SK-N-SH (cell line): ENCODE data around the gene MANF. TPM values are rescaled to one million over a fixed set of nuclear protein-coding genes. Genes with fewer than 3 reads are reported as not detected.

ENCODE experiments used
- CTCF ChIA-PET: fragments of 300-600, 350-600 bp; formaldehyde crosslinking; extraction: SDS; loops from one replicate; lab custom pipeline; 2021; lab: Yijun Ruan, JAX
- POLR2A ChIA-PET: fragments of 350-600 bp; sonication (Branson Sonifier 250); formaldehyde crosslinking; extraction: SDS; loops from one replicate; lab custom pipeline; 2020; ENCODE audit warnings: antibody characterized with exemption, inconsistent platforms; lab: Yijun Ruan, JAX
- DNase-seq: peaks from one replicate; pipeline ENCODE4 v3.0.0; 2012
- H2AFZ ChIP-seq: fragments of 200-600 bp; sonication (generic); 2 replicates; pipeline ENCODE4 v1.8.1; 2016; ENCODE audit warnings: antibody characterized with exemption, mild to moderate bottlenecking, low read depth
- H3F3A ChIP-seq: fragments of 200-600 bp; sonication (generic); replicated peaks from 2 replicates; pipeline ENCODE3; 2016; ENCODE audit warnings: antibody characterized with exemption, mild to moderate bottlenecking; ENCODE audit not compliant: insufficient read depth
- H3K27ac ChIP-seq, 2 experiments: fragments of 200-500 bp in 1 of 2; fragments of 200-600 bp in 1 of 2; sonication (Bioruptor generic) in 1 of 2; sonication (generic), shearing (Covaris generic) in 1 of 2; 2 replicates each; pipeline versions ENCODE4 v1.5.1 to v1.6.1; 2014 to 2016; ENCODE audit warnings: low read depth in 2 of 2, inconsistent platforms in 1 of 2, low read length in 1 of 2, mild to moderate bottlenecking in 1 of 2, mixed read lengths in 1 of 2
- H3K27me3 ChIP-seq: fragments of 200-600 bp; sonication (generic), shearing (Covaris generic); 2 replicates; pipeline ENCODE4 v1.6.1; 2016; ENCODE audit warnings: mixed run types; ENCODE audit not compliant: insufficient read depth
- H3K36me3 ChIP-seq, 2 experiments: fragments of 200-500 bp in 1 of 2; fragments of 200-600 bp in 1 of 2; sonication (Bioruptor generic) in 1 of 2; sonication (generic) in 1 of 2; replicated peaks in 1 of 2; 2 replicates each; pipeline versions ENCODE3 to v1.5.1; 2014 to 2016; ENCODE audit warnings: low read length in 1 of 2, mild to moderate bottlenecking in 1 of 2; ENCODE audit not compliant: insufficient read depth in 2 of 2, control insufficient read depth in 1 of 2
- H3K4me1 ChIP-seq, 2 experiments: fragments of 200-500 bp in 1 of 2; fragments of 200-600 bp in 1 of 2; sonication (Bioruptor generic) in 1 of 2; sonication (generic), shearing (Covaris generic) in 1 of 2; 2 replicates each; pipeline versions ENCODE4 v1.5.1 to v1.6.1; 2014 to 2016; ENCODE audit warnings: low read depth in 1 of 2, low read length in 1 of 2, mixed run types in 1 of 2; ENCODE audit not compliant: insufficient read depth in 2 of 2, control insufficient read depth in 1 of 2
- H3K4me2 ChIP-seq: fragments of 200-600 bp; sonication (generic), shearing (Covaris generic); 2 replicates; pipeline ENCODE4 v1.6.1; 2017; ENCODE audit warnings: mixed run types
- H3K4me3 ChIP-seq, 2 experiments: fragments of 200-500 bp in 1 of 2; fragments of 200-600 bp in 1 of 2; sonication (Bioruptor generic) in 1 of 2; sonication (generic), shearing (Covaris generic) in 1 of 2; 2 replicates each; pipeline versions ENCODE4 v1.5.1 to v1.8.1; 2014 to 2016; ENCODE audit warnings: low read depth in 2 of 2, inconsistent platforms in 1 of 2, low read length in 1 of 2, mild to moderate bottlenecking in 1 of 2, mixed read lengths in 1 of 2, moderate library complexity in 1 of 2
- H3K79me2 ChIP-seq: fragments of 200-600 bp; sonication (generic); 2 replicates; pipeline ENCODE4 v1.8.1; 2017; ENCODE audit warnings: mild to moderate bottlenecking; ENCODE audit not compliant: insufficient read depth
- H3K9ac ChIP-seq: fragments of 200-600 bp; sonication (generic); 2 replicates; pipeline ENCODE4 v1.6.1; 2017; ENCODE audit warnings: mixed run types
- H3K9me2 ChIP-seq: fragments of 200-600 bp; sonication (generic); 2 replicates; pipeline ENCODE4 v1.6.1; 2017; ENCODE audit warnings: mixed run types
- H3K9me3 ChIP-seq: fragments of 200-600 bp; sonication (generic); 2 replicates; pipeline ENCODE4 v1.6.1; 2017; ENCODE audit warnings: mixed run types, mild to moderate bottlenecking, moderate library complexity
- H4K20me1 ChIP-seq: fragments of 200-600 bp; sonication (generic); 2 replicates; pipeline ENCODE4 v1.6.1; 2017; ENCODE audit warnings: mild to moderate bottlenecking, mixed run types; ENCODE audit not compliant: insufficient read depth
- CTCF ChIP-seq: fragments of 200-600 bp; sonication (generic); IDR thresholded peaks from 2 replicates; pipeline ENCODE4 v1.6.1; 2017; ENCODE audit warnings: antibody characterized with exemption, mild to moderate bottlenecking, moderate library complexity
- ELF1 ChIP-seq: IDR thresholded peaks from 2 replicates; pipeline ENCODE4 v1.4.0; 2012
- EP300 ChIP-seq, 2 experiments: IDR thresholded peaks; 2 replicates each; pipeline versions ENCODE4 v1.4.0 to v1.6.1; 2012; ENCODE audit warnings: borderline replicate concordance in 1 of 2, low read depth in 1 of 2, low read length in 1 of 2
- EZH2phosphoT487 ChIP-seq: fragments of 200-600 bp; sonication (generic); IDR thresholded peaks from 2 replicates; pipeline ENCODE4 v1.6.1; 2017; ENCODE audit warnings: low read depth, mixed run types, mild to moderate bottlenecking, antibody characterized with exemption, moderate library complexity, borderline replicate concordance
- FOSL2 ChIP-seq: IDR thresholded peaks from 2 replicates; pipeline ENCODE4 v1.4.0; 2012; ENCODE audit warnings: low read depth, mild to moderate bottlenecking, moderate library complexity, borderline replicate concordance
- GABPA ChIP-seq: IDR thresholded peaks from 2 replicates; pipeline ENCODE4 v1.4.0; 2012; ENCODE audit warnings: low read depth, mild to moderate bottlenecking
- GATA2 ChIP-seq: sonication (generic); formaldehyde crosslinking; IDR thresholded peaks from 2 replicates; pipeline ENCODE4 v1.5.0; 2020; ENCODE audit warnings: mild to moderate bottlenecking, missing genetic modification reagents
- MEF2A ChIP-seq: IDR thresholded peaks from 2 replicates; pipeline ENCODE4 v1.4.0; 2012; ENCODE audit warnings: low read depth, borderline replicate concordance
- NFIC ChIP-seq: IDR thresholded peaks from 2 replicates; pipeline ENCODE4 v1.4.0; 2012; ENCODE audit warnings: borderline replicate concordance
- NRF1 ChIP-seq: IDR thresholded peaks from 2 replicates; pipeline ENCODE4 v1.6.1; 2012; ENCODE audit warnings: low read depth, mild to moderate bottlenecking, low read length
- RXRA ChIP-seq: IDR thresholded peaks from 2 replicates; pipeline ENCODE4 v1.4.0; 2012; ENCODE audit warnings: low read depth, mild to moderate bottlenecking, borderline replicate concordance
- SMC3 ChIP-seq: IDR thresholded peaks from 2 replicates; pipeline ENCODE4 v1.6.1; 2012; ENCODE audit warnings: low read depth, low read length, improper control_type of control experiment
- TAF1 ChIP-seq: IDR thresholded peaks from 2 replicates; pipeline ENCODE4 v1.6.1; 2012; ENCODE audit warnings: low read depth, mild to moderate bottlenecking, low read length, moderate library complexity, borderline replicate concordance
- TCF12 ChIP-seq: IDR thresholded peaks from 2 replicates; pipeline ENCODE4 v1.4.0; 2012
- YY1 ChIP-seq: IDR thresholded peaks from 2 replicates; pipeline ENCODE4 v1.4.0; 2012; ENCODE audit warnings: low read depth, mild to moderate bottlenecking
- WGBS: methylation state at CpG from one replicate; pipeline ENCODE4 v1.1.6; 2017; ENCODE audit warnings: low lambda C conversion rate; 5-methylcytosine and 5-hydroxymethylcytosine counted together
- polyA plus RNA-seq, 3 experiments: library from polyadenylated mRNA; depleted of rRNA; stranded (reverse); fragments of >200 nt; gene quantifications; 2 replicates each; pipeline ENCODE4 v1.2.3, GENCODE V29; 2012
- TF ChIP-seq, protein P1 (sequence below): IDR thresholded peaks from 2 replicates; pipeline ENCODE4 v1.4.0; 2012; ENCODE audit warnings: low read depth, borderline replicate concordance
- TF ChIP-seq, protein P2 (sequence below): IDR thresholded peaks from 2 replicates; pipeline ENCODE4 v1.6.1; 2012; ENCODE audit warnings: mild to moderate bottlenecking, low read depth, low read length, moderate library complexity

The MANF gene
- polyA plus RNA-seq, 1 of the 3 experiments (the other 2 are of a cell fraction) = 121 TPM

GRCh38 chr3:51378726-51379125 is 6.4 kb upstream of the MANF start:
- ChIA-PET CTCF (interaction anchor here (2.4 to 6.2 kb wide), 3 partner anchors 10 to 763 kb away, joined by 6 to 53 read pairs (median 37); partner anchors contain the start of gene MAPKAPK3), POLR2A (no interaction called here)
- Histone ChIP-seq H2AFZ (no peak overlapping the region), H3K9me3 (no peaks in the 10 kb centered on the region), H3K4me1 (peaks cover 5 to 6% of the 10 kb centered on the region in 2 experiments; a peak in 3 of 4 replicates), H3K9ac (no peak overlapping the region), H3K4me2 (no peak overlapping the region), H3K79me2 (peaks cover 7% of the 10 kb centered on the region), H3F3A (no peaks in the 10 kb centered on the region), H3K27ac (no peak overlapping the region), H4K20me1 (no peaks in the 10 kb centered on the region), H3K36me3 (no peaks in the 10 kb centered on the region), H3K27me3 (no peaks in the 10 kb centered on the region; the same call in 1 of the 2 replicates), H3K4me3 (no peak overlapping the region), H3K9me2 (no peaks in the 10 kb centered on the region)
- WGBS = 86% methylated on average over 1 of the region's 2 CpGs
- no peak for TF ChIP-seq TCF12
- TF ChIP-seq ELF1 = no peak
- no peak for TF ChIP-seq EP300 (IDR thresholded peaks at IDR 0.05; ENCODE audit: borderline replicate concordance in 1 of 2, low read depth in 1 of 2, low read length in 1 of 2)
- TF ChIP-seq SMC3 = no peak
- TF ChIP-seq GABPA = no peak
- no peak for TF ChIP-seq GATA2 (CRISPR knock-in tag)
- TF ChIP-seq YY1 = no peak
- no peak for TF ChIP-seq RXRA
- no peak for TF ChIP-seq CTCF
- TF ChIP-seq, protein P1, sequence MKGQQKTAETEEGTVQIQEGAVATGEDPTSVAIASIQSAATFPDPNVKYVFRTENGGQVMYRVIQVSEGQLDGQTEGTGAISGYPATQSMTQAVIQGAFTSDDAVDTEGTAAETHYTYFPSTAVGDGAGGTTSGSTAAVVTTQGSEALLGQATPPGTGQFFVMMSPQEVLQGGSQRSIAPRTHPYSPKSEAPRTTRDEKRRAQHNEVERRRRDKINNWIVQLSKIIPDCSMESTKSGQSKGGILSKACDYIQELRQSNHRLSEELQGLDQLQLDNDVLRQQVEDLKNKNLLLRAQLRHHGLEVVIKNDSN = no peak
- TF ChIP-seq MEF2A = no peak
- TF ChIP-seq, protein P2, sequence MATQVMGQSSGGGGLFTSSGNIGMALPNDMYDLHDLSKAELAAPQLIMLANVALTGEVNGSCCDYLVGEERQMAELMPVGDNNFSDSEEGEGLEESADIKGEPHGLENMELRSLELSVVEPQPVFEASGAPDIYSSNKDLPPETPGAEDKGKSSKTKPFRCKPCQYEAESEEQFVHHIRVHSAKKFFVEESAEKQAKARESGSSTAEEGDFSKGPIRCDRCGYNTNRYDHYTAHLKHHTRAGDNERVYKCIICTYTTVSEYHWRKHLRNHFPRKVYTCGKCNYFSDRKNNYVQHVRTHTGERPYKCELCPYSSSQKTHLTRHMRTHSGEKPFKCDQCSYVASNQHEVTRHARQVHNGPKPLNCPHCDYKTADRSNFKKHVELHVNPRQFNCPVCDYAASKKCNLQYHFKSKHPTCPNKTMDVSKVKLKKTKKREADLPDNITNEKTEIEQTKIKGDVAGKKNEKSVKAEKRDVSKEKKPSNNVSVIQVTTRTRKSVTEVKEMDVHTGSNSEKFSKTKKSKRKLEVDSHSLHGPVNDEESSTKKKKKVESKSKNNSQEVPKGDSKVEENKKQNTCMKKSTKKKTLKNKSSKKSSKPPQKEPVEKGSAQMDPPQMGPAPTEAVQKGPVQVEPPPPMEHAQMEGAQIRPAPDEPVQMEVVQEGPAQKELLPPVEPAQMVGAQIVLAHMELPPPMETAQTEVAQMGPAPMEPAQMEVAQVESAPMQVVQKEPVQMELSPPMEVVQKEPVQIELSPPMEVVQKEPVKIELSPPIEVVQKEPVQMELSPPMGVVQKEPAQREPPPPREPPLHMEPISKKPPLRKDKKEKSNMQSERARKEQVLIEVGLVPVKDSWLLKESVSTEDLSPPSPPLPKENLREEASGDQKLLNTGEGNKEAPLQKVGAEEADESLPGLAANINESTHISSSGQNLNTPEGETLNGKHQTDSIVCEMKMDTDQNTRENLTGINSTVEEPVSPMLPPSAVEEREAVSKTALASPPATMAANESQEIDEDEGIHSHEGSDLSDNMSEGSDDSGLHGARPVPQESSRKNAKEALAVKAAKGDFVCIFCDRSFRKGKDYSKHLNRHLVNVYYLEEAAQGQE = no peak
- TF ChIP-seq EZH2phosphoT487 = no peak
- no peak for TF ChIP-seq TAF1
- TF ChIP-seq NFIC = no peak
- no peak for TF ChIP-seq NRF1
- TF ChIP-seq FOSL2 = no peak
- DNase-seq = no peak
